HPDE6-E6E7 (cell line): ENCODE results near the gene RAD18.

Source experiments
- DNase-seq: peaks from one replicate; pipeline ENCODE4 v3.0.0; 2011; ENCODE audit warnings: missing footprints; ENCODE audit errors: extremely low spot score

The RAD18 gene, protein sequence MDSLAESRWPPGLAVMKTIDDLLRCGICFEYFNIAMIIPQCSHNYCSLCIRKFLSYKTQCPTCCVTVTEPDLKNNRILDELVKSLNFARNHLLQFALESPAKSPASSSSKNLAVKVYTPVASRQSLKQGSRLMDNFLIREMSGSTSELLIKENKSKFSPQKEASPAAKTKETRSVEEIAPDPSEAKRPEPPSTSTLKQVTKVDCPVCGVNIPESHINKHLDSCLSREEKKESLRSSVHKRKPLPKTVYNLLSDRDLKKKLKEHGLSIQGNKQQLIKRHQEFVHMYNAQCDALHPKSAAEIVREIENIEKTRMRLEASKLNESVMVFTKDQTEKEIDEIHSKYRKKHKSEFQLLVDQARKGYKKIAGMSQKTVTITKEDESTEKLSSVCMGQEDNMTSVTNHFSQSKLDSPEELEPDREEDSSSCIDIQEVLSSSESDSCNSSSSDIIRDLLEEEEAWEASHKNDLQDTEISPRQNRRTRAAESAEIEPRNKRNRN

DNA sequence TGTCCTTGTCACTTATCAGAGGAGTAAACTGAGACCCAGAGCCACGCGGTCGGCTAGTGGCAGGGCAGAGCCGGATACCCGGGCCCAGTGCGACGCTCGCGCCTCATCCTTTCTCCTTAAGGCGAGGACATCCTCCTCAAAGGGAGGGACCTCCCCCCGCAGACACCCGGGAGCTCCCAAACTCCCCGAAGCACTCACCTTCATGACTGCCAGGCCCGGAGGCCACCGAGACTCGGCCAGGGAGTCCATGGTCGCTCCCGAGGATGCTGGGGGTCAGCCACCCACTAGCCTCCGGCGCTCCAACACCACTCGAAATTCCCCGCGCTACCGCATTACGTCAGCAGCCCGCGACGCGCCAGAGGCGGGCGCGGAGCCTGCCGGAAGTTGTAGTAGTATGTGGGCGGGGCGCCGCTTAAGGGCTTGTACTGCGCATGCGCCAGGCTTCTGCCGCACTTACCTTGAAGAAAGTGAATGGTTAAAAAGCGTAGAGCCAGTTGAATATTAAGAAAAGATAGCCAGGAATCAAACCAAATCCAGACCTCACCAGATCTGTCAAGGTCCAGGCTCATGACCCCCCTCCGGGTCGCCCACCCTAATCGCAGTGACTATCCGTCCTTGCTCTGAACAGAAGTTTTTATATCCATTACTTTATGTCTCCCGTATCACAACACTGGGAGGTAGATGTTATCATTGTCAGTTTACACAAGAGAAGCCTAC lies at the start of gene RAD18:
TSS of gene RAD18 (minus strand) at position 336 of the 717 bp plus-strand sequence. CDS start at position 249, 87 bp downstream.
- DNase-seq = peak; percentile 37

DNA sequence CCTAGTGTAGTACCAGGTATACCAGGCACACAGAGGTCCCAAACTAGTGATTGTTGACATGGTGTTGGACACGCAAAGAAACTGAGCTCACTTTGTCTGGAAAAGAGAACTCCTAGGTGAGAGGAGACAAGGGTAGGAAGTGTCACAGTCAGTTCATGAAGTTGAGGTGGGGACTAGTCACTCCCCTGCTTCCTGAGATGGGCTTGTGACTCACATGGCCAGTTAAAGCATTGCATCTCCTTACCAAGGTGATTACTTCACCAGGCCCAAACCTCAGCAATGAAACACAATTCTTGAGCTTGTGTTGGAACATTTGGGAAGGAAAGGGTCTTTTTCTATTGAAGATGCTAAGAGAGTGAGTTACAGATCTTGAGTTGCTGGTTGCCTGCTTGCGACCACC lies 49.2 kb upstream of the RAD18 start:
- no peak for DNase-seq

DNA sequence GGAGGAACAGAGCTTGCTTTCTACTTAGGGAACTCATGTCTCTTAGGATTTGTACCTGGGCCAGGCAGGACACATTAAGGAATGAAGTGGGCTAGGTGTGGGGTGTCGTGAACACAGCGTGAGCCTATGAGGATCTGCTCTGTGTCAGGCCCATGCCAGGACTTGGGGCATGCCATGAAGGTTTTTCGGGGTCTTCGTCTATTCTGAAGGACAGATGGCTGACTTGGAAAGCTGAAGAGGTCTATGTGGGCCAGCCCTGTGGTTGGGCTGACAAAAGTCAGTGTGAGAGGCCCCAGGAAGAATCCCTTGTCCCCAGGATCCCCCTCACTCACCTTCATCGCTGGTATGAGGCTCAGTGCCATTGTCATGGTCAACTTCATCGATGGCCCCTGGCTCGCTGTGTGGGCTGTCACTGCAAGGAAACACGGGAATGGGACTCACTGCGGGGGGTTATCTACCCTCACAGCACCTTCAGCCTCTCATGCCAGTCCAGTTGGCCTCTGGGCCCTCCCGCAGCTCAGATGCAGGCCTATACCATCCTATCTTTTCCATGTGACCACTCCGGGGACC lies 46.8 kb upstream of the RAD18 start:
- no peak for DNase-seq

DNA sequence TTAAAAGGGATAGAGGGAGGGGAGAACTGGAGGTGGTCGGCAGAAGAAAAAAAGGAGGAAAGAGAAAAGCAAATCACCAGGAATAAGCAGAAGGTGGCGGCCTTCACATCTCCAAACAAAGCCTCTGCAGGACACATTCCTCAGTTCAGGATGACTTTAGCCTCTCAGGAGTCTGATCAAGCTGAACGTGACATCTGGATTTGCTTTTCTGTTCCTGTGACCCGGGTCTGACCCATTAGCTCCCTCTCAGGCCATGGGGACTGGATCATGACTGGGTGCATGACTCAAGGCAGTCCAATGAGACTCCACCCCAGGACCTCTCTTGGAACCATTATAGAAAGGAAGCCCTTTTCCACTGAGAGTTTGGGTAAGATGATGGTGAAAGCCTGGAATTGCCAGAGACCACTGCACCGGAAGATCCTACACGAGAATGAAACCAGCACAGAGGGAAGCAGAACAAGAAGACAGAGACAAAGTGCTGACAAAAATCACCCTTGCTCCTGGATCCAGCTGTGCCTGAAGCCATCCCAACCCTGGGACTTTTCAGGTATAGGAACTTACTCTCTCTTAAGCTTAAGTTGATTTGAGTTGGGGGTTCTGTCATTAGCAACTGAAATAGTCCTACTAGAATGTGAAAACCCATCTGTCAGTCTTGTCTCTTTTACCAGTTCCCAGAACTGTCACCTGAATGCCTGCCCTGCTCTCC lies 45.4 kb upstream of the RAD18 start:
- DNase-seq = no peak

DNA sequence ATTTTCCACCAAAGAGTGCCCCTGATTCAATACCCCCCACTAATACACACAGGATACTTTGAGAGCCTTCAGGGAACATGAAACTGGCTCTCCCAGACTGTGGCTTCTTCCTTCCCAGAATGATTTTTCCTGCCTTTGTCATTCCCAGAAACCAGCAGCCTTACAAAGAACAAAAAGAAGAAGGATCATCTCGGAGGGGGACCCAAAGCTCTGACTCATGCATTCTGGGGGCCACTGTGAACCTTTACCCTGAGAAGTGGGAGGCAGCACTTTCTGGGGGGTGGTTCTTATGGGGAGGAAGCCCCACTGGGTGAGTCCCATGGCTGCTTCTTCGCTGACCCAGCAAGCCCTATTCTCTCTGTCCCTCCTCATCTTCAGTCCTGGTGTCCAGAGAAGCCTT lies 44.7 kb upstream of the RAD18 start:
- DNase-seq = no peak

DNA sequence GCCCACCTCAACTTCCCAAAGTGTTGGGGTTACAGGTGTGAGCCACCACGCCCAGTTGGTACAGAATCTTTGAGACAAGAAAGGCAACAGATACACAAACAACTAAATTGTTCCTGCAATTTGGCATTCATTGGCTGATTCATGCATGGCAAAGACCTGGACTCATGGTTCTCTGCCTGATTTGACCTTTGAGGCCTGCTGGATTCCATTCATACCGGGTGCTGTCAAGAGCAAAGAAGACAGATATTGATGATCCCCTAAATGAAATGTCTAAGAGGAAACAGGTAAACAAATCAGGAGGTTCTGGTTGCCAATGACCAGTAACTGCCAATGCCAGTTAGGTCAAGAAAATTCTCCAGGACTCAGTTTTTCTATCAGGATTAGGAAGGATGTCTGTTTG lies 43.9 kb upstream of the RAD18 start:
- no peak for DNase-seq

DNA sequence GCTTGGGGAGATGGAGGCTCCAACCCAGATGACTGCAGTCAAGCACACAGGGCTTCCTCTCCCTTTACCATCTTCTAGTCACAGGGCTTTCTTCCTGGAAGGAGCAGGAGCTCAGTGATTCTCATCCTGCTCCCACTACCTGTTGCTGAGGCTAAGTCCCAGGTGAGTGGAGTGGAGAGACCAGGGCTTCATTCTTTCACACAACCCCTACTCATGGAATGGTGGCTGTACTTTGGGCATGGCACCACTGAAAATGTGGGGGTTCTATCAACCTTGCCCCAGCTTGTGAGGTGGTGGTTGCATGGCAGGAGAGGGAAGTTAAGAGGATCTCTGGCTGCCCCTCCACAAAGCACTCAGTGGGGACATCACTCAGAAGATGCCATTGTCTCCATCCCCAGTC lies 36.8 kb upstream of the RAD18 start:
- no peak for DNase-seq

DNA sequence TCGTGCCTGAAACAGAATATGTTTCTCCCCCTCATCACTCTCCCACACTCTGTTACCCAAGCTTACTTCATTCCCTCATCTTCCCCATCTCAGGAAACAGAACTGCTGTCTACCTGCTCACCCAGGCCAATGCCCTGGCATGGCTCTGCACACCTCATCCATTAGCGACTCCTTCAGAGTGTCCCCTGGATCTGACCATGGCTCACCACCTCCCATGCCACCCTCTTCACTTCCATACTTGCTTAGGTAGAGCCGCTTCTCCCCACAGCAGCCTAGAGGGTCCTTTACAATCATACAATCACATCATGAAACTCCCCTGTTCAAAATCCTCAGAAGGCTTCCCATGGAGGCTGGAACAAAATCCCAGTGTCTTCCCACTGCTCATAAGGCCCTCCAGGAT lies 33.9 kb upstream of the RAD18 start:
- DNase-seq = no peak

DNA sequence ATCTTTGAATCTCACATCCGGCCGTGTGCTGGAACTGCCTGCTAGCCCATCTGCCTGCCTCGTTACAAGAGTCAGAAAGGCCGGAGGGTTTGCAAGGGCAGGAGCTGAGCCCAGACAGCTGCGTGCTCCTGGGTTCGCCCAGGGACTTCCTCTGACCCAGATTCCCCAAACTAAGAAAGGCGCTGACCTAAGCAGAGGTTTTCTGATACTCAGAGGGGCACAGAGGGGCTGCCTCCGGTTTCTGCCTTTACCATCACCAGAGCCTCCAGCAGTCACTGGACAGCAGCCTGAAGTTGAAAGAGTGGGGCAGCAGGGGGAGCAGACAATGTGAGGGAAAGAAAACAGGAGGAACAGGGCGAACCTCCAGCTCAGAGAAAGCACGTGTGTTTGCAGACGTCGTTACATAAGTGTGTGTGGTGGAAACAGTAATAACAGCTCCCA lies 33.4 kb upstream of the RAD18 start:
- no peak for DNase-seq

DNA sequence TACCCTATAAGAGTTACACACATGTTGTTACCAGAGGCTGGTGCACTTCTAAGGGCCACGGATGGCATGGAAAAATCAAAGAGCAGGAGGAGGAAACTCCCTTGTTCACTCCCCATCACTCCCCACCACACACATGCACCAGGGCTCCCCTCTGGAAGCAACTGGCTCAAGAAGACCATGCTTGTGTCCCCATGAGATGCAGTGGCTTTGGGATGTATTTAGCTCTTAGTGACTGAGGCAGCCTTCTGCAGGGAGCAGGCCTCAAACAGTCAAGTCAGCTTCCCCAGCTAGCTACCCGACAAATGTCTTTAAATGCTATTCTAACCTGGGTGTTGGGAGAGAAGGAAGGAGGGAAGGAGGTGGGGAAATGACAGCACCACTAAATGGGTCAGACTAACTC lies 32.9 kb upstream of the RAD18 start:
- no peak for DNase-seq

DNA sequence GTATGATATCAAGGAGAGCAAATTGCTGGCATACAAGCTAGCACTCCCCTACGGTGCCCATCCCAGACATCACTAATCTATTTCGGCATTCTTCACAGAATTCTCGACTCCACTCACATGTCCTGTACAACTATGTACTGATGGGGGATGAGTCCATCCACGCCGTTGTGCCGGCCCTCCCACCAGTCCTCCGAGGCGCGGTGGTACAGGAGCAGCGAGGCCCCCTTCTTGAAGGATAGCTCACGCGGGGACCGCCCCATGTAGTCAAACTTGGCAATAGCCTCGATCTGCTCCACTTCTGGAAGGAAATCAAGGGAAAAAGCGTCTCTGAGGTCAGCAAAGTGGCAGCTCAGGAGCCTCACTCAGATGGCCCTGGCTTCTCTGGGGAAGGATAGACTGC lies 31.0 kb upstream of the RAD18 start:
- no peak for DNase-seq

DNA sequence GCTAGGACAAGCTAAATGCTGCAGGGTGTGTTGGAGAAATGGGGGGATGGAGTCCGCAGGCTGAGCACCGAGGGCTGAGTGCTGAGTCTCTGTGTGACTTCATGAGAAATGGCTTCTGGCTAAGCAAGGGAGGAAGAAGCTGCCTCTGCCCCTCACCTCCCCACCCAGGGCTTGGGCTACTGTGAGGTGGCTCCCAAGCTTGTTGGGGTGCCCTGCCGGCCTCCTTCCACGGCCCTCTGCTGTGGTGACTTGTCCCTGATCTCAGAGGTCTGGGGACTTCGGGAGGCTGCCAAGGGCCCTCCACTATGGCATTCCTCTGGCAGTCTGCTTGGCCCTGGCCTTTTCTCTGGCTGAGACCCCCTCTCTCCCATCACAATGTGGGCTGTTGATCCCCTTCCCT lies 30.1 kb upstream of the RAD18 start:
- DNase-seq = no peak

DNA sequence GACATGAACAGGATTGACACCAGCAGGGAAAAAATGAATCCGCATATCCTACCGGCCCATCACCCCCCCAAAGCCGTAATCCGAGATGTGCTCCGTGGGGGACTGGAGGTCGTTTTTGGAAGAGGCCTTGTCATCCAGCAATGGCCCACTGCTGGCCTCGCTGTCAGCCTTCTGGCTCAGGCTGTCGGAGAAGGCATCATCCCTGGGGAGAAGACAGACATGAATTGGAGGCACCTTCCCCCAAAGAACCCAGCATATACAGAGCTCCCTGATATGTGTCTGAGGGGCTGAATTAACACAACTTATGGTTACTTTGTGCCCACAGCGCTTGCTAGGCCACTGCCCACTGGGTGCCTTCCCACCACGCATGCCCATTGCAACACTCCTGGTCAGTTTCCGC lies 29.6 kb upstream of the RAD18 start:
- no peak for DNase-seq

DNA sequence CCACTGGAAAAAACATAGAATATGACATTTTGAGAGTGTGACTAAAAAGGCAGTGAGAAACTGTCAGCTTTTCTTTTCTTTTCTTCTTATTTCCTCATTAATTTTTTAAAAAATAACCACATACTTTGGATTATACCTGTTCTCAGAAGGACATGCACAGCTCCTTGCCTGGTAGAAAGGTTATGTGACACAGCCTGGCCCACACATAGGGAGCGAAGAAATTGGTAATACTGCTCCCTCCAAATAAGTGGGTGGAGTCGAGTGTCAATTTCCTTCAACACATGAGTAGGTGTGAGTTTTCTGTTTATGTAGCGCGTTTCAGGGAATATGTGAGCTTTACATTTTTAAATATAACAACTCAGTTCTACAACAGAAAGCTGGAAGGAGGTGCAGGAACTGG lies 28.9 kb upstream of the RAD18 start:
- DNase-seq = no peak

DNA sequence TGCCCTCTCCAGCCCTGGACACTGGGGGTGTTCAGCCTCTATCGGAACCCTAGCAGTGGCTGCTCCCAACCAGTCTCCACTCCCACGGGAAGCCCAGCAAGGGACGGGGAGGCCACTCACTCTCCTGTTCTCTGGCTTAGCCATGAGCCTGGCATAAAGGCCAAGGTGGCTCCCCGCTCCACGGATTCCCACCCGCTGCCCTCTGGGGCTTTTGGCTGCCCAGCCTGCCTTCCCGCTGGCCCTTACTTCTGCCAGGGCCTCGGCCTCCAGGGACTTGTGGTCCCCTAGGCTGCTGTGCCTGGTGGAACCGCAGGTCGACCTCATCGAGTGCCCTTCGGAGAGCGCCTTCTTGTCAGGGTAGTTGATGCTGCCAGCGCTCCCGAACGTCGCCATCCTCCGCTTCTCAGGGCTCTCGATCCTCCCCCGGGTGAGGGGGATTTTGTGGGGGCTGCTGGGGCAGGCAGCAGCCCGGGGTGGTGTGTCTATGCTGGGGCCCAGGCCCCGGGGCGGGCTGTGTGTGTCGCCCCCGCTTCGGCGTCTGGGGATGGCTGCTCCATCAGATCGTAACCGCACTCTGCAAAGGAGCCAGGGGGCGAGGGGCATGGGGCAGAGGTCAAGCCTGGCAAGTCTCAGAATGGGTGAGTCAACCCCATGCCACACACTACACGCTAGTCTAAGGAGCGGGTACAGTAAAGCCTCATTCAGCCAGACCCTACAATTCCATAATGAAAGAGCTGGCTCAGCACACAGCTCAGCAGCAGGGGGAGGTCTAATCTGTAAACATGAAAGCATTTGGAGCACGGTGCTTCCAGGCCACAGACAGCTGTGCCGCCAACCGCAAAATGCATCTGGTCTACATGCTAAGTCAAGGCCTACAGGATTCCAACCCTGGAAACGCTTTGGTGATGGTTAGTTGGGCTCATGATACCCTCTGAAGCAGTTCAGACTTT lies 27.3 kb upstream of the RAD18 start:
- DNase-seq = no peak

DNA sequence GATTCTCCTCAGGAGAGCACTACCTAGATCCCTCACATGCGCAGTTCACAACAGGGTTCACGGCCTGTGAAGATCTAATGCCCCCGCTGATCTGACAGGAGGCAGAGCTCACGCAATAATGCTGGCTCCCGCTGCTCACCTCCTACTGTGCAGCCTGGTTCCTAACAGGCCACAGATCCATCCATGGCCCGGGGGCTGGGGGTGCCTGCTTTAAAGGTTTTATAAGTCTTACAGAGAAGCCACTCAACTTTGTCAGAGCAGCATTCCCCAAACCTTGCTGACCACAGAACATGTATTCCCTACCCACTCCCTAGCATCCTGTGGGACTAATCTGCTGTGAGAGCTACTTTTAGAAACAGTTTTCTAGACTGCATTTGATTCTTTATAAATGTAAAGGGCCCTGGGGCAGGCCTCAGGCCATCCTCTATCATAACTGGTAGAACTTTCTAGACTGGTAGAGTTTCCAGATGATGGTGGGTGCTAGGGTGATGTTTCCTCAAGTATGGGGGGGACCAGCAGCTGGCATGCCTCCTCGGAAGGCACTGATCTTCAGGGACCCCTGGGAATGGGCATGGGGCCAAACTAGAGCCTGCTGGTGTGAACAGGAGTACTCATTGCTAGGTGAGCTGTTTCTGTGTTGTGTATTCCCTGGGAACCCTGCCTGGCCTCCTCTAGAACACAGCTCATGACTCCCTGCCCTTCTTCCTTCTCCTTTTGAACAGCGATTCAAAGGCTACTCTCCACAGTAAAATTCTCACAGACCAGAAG lies 25.7 kb upstream of the RAD18 start:
- no peak for DNase-seq

DNA sequence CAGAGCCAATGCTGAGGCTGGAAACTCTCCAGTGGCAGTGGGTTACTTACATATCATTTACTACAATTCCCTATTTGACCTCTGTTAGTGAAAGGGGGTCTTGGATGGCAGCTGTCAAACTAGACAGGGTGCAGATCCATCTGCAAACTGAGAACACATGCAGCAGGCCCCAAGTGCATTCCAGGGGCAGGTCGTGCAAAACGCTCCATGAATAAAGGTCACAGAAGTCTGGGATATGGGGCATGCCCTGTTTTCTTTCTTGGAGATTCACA lies 25.0 kb upstream of the RAD18 start:
- DNase-seq = no peak

DNA sequence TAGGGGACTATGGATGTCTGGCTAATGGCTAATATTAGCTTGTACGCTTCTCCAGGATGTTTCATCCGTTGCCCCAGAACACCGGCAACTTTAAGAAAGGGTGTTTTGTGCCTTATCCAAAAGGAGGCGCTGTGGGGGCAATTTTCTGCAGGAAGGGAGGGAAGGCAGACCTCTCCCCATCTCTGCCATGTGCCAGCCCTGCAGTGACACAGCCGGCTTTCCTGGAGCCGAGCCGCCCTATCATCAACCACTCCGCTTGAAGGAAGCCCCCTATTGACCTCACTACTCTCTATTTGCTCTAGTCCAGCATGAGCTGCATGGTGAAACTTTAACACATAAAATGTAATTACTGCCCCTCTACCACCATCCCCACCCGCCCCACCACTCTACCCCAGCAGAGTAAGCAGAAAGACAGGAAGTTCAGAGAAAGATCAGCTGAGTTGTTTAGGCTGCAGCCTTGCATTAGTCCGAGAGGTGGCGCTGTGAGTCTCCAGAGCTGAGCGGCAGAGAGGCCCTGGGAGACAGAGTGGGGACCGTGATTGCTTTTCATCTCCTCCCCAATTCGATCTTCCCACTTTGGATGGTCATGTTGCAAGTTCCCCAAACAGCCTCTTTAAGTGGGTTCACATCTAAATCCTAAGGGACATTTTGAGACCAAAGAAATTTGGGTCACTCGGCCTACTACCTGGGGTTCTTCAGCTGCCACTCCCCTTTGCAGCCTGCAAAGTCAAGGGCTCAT lies 24.5 kb upstream of the RAD18 start:
- peak; percentile 31 for DNase-seq

DNA sequence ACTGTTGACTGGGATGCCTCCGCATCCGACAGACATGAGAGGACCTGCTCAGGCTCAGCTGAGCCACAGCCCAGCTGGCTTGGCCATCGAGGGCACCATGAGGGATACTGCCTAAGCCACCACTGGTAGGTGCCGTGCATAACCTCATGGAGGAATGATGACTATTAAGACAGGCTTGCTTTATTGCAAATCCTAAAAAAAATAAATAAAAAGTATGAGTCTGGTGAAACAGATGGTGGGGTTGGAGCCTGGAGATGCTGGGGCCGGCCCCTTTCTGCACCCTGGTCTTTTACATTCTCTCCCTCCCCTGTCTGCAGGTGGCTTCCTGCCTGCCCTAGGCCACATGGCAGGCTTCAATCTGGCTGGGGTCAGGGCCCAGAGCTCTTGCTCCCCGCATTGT lies 24.0 kb upstream of the RAD18 start:
- DNase-seq = no peak

DNA sequence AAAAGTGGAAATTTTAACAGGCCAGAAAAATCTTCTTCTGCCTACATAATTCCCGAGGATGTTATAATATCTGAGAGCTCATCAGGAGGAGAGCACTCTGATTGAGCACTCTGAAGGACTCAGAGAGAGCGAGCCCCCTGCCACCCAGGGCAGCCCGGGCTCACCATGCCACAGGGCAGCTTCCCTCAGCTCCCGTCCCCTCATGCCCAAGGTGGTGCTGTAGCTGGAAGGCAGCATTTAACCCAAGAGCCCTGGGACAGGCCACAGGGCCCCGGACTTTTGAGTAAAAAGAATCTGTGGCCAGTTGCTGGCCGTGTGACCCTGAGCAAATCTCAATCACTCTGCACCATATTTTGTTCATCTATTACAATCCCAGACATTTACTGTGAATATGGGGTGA lies 23.5 kb upstream of the RAD18 start:
- no peak for DNase-seq
